GM12878 (cell line): ENCODE results near the gene DDRGK1. TPM values are rescaled to one million over a fixed set of nuclear protein-coding genes. Genes with fewer than 3 reads are reported as not detected.

Experiments used
- ATAC-seq: fragments of 200-7000 bp; cut with Tn5 transposase; 3 replicates; pipeline ENCODE4 v1.9.1; 2020; ENCODE audit warnings: mild to moderate bottlenecking, moderate library complexity
- BruUV-seq: library from RNA; stranded (reverse); fragments of 400-500 nt; replicated peaks from 2 replicates; lab custom pipeline; 2021; lab: Mats Ljungman, UMichigan
- CTCF ChIA-PET: fragments of 300-600 bp; sonication (Branson Sonifier 250); formaldehyde crosslinking; extraction: SDS; loops from one replicate; lab custom pipeline; 2021; ENCODE audit warnings: inconsistent platforms; lab: Yijun Ruan, JAX
- POLR2A ChIA-PET: fragments of 350-600 bp; formaldehyde crosslinking; extraction: SDS; loops from one replicate; lab custom pipeline; 2021; ENCODE audit warnings: inconsistent platforms; lab: Charles Lee
- RAD21 ChIA-PET: fragments of 300-600 bp; sonication (Branson Sonifier 250); formaldehyde crosslinking; loops from one replicate; lab custom pipeline; 2023; ENCODE audit warnings: antibody characterized with exemption; ENCODE audit not compliant: unreplicated experiment; lab: Charles Lee
- SMC1A ChIA-PET: fragments of 300-600 bp; sonication (Branson Sonifier 250); formaldehyde crosslinking; loops from one replicate; lab custom pipeline; 2023; ENCODE audit not compliant: unreplicated experiment, uncharacterized antibody; lab: Charles Lee
- DNase-seq: peaks from one replicate; pipeline ENCODE4 v3.0.0-alpha.2; 2011; ENCODE audit warnings: low read depth, low spot score
- FAIRE-seq: peaks from 3 replicates; lab custom pipeline; 2011; peaks lifted over from hg19 to GRCh38; lab: Jason Lieb, UNC
- H2AFZ ChIP-seq: 2 replicates; pipeline ENCODE4 v1.6.0; 2011; ENCODE audit warnings: low read depth, low read length, control low read depth; ENCODE audit not compliant: control insufficient read depth
- H3K27ac ChIP-seq: 2 replicates; pipeline ENCODE4 v1.5.1; 2011; ENCODE audit warnings: control low read depth; ENCODE audit not compliant: control insufficient read depth, insufficient read depth
- H3K27me3 ChIP-seq, 2 experiments: replicated peaks in 1 of 2; 2 replicates each; pipeline versions ENCODE4 v1.6.0 to v1.6.1; 2011; ENCODE audit warnings: low read length in 1 of 2; ENCODE audit not compliant: control insufficient read depth in 2 of 2, insufficient read depth in 2 of 2
- H3K36me3 ChIP-seq, 2 experiments: 2 replicates each; pipeline ENCODE4 v1.5.1; 2011; ENCODE audit warnings: low read length in 1 of 2; ENCODE audit not compliant: control insufficient read depth in 2 of 2, insufficient read depth in 2 of 2
- H3K4me1 ChIP-seq: 2 replicates; pipeline ENCODE4 v1.6.1; 2011; ENCODE audit warnings: mild to moderate bottlenecking, low read length, moderate library complexity, mixed read lengths; ENCODE audit not compliant: control insufficient read depth, insufficient read depth
- H3K4me2 ChIP-seq: 2 replicates; pipeline ENCODE4 v1.6.0; 2011; ENCODE audit warnings: control low read depth; ENCODE audit not compliant: control insufficient read depth, insufficient read depth
- H3K4me3 ChIP-seq: fragments of 200-600 bp; sonication (generic); 2 replicates; pipeline ENCODE4 v1.5.1; 2016
- H3K79me2 ChIP-seq: 2 replicates; pipeline ENCODE4 v1.6.0; 2011; ENCODE audit warnings: low read length; ENCODE audit not compliant: control insufficient read depth, insufficient read depth
- H3K9ac ChIP-seq: 2 replicates; pipeline ENCODE4 v1.8.0; 2011; ENCODE audit warnings: low read length, control low read depth, mixed read lengths; ENCODE audit not compliant: control insufficient read depth, insufficient read depth
- H3K9me3 ChIP-seq: replicated peaks from 3 replicates; pipeline ENCODE4 v1.5.1; 2011; ENCODE audit warnings: mild to moderate bottlenecking, low read length; ENCODE audit not compliant: control insufficient read depth, insufficient read depth
- H4K20me1 ChIP-seq: 2 replicates; pipeline ENCODE4 v1.6.0; 2011; ENCODE audit not compliant: control insufficient read depth, insufficient read depth
- BCL11A ChIP-seq: IDR thresholded peaks from 2 replicates; pipeline ENCODE4 v1.6.1; 2011; ENCODE audit warnings: low read depth, low read length
- BRCA1 ChIP-seq: IDR thresholded peaks from 2 replicates; pipeline ENCODE4 v1.6.1; 2011; ENCODE audit warnings: low read depth, low read length, improper control_type of control experiment
- DPF2 ChIP-seq: fragments of 450-650 bp; IDR thresholded peaks from 2 replicates; pipeline ENCODE4 v1.6.1; 2017; ENCODE audit warnings: mild to moderate bottlenecking
- GATAD2B ChIP-seq: fragments of 450-650 bp; conservative IDR thresholded peaks from 2 replicates; pipeline ENCODE4 v1.6.1; 2017; ENCODE audit warnings: low read depth, mild to moderate bottlenecking, moderate library complexity
- NFYA ChIP-seq: IDR thresholded peaks from 2 replicates; pipeline ENCODE4 v1.6.1; 2011; ENCODE audit warnings: low read depth, mild to moderate bottlenecking, low read length, improper control_type of control experiment, borderline replicate concordance
- NR2C1 ChIP-seq: fragments of 450-650 bp; IDR thresholded peaks from 2 replicates; pipeline ENCODE4 v1.6.1; 2017; ENCODE audit warnings: antibody characterized with exemption, mild to moderate bottlenecking, moderate library complexity
- SREBF2 ChIP-seq: IDR thresholded peaks from 2 replicates; pipeline ENCODE4 v1.6.1; 2012; ENCODE audit warnings: mild to moderate bottlenecking, low read length
- SUZ12 ChIP-seq: fragments of 200-600 bp; sonication (generic); IDR thresholded peaks from one replicate; pipeline ENCODE4 v1.6.1; 2018; ENCODE audit warnings: antibody characterized with exemption, mild to moderate bottlenecking; ENCODE audit not compliant: unreplicated experiment
- ZBED1 ChIP-seq: IDR thresholded peaks from 2 replicates; pipeline ENCODE4 v1.6.1; 2016; ENCODE audit warnings: borderline replicate concordance
- WGBS: methylation state at CpG from one replicate; pipeline ENCODE4 v1.1.6; 2016; ENCODE audit warnings: low lambda C conversion rate; ENCODE audit not compliant: insufficient replicate concordance, insufficient coverage; ENCODE audit errors: missing lambda C conversion rate; 5-methylcytosine and 5-hydroxymethylcytosine counted together
- in situ Hi-C: fragments of 300-500 bp; cut with MboI; formaldehyde crosslinking; loops from 9 replicates; pipeline ENCODE4 v1.14.3; 2018; ENCODE audit warnings: mixed read lengths
- intact Hi-C: fragments of 100-400 bp; cut with micrococcal nuclease; formaldehyde crosslinking; loops from one replicate; pipeline ENCODE4 v1.14.2; 2022; ENCODE audit not compliant: unreplicated experiment
- polyA plus RNA-seq, 11 experiments: library from polyadenylated mRNA; depleted of rRNA in 4 of 11; unstranded in 6 of 11; stranded (reverse) in 5 of 11; fragments of >200 nt; fragmentation: Nextera tagmentation in 4 of 11; fragmentation: Illumina TruSeq in 1 of 11; extraction: Ambion mirVana in 4 of 11; extraction: Trizol in 1 of 11; gene quantifications; 1 replicate in 1 of 11; 2 replicates in 10 of 11; pipeline versions ENCODE4 v1.2.1 to v1.2.3, GENCODE V29; 2011 to 2016; ENCODE audit warnings: inconsistent platforms in 2 of 11, missing spikeins in 2 of 11, low read depth in 1 of 11
- total RNA-seq, 4 experiments: library from RNA; depleted of rRNA in 3 of 4; stranded (reverse); fragments of >200 nt in 3 of 4; fragmentation: Illumina TruSeq in 1 of 4; extraction: Trizol in 1 of 4; gene quantifications; 2 replicates each; pipeline versions ENCODE4 v1.2.1 to v1.2.3, GENCODE V29; 2013 to 2021
- TF ChIP-seq, protein P1 (sequence below): fragments of 450-650 bp; IDR thresholded peaks from 2 replicates; pipeline ENCODE4 v1.6.1; 2017; ENCODE audit warnings: low read depth, mild to moderate bottlenecking, moderate library complexity

The DDRGK1 gene
- total and polyA plus RNA-seq, 10 of the 15 experiments (the other 5 are each of a cell fraction or from before 2014, with no cell fraction given), result 4.0 to 55.2 (median 39.7) TPM

DNA sequence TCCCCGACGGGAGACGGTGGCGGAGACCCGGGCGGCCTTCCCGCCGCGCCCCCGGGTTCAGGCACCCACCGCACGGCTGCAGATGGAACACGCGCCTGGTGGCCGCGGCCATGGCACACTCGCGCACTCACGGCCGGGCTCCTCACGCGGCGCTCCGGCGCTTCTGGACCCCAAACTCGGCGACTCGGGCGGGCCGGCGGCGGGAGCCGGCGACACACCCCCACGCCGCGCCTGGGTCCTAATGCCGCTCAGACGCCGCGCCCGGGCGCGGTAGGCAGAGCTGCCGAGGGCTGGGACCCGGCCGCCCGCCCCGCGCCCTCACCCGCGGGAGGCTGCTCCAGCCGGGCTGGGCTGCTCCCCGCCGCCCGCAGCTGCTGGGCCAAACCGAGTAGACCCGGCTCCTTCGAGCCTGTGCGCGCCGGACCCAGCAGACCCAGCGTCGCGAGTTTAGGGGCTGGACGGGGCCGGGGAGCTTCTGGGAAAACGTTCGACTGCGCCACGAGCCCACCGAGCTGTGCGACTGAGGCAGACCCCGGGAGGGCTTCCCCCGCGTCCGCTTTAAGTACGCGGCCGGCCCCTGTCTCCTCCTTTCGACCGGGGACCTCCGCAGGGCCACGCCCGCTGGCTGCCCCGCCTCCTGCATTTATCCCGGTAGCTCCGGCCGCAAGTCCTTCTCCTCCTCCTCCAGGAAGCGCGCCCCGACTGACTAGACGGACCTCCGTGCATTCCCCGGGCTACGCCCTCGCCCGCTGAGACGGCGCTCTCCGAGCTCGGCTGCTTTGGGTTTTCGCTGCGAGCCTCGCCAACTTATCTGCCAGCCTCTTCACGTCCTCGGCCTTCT lies 34.8 kb upstream of the DDRGK1 start, which contains the start of gene SLC4A11 (continued):
- TF ChIP-seq GATAD2B (peak; percentile 42; the same call in 1 of the 2 replicates), DPF2 (peak; percentile 56; the same call in 1 of the 2 replicates)

DNA sequence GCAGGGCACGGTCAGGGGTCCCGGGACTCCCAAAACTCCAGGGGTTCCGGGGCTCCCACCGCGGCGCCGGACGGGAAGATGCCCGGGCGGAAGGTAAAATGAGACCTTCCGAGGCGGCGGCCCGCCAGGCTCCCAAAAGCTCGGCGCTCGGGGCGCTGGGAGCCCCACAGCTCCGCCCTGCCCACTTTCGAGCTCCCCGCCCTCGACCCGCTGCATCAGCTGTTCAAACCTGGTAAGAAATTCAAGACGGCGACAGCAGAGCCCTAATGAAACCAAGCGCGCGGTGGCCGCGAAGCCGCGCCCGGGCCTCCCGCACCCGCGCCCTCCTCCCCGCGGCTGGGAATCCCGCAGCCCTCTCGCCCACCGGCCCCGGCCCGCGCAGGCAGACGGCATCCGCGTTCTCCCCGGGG lies 34.1 kb upstream of the DDRGK1 start:
- POLR2A ChIA-PET, result no interaction called here
- Histone ChIP-seq H3K9ac (no peak overlapping the region; the same call in 1 of the 2 replicates), H3K4me3 (peak overlapping the region; percentile 75), H3K4me2 (peak overlapping the region; percentile 83), H3K79me2 (no peaks in the 10 kb centered on the region), H3K9me3 (no peaks in the 10 kb centered on the region), H3K36me3 (no peaks in the 10 kb centered on the region), H2AFZ (peak overlapping the region; percentile 87), H3K4me1 (peaks cover 7% of the 10 kb centered on the region), H3K27me3 (peaks cover 6 to 19% of the 10 kb centered on the region in 2 experiments), H3K27ac (no peak overlapping the region), H4K20me1 (no peaks in the 10 kb centered on the region)
- FAIRE-seq (no peak), DNase-seq (no peak), ATAC-seq (peak; percentile 71)
- no TSS peak for BruUV-seq
- RAD21 ChIA-PET, result no interaction called here
- intact Hi-C loops (no loop called here), in situ Hi-C loops (no loop called here)
- TF ChIP-seq BRCA1, result no peak
- TF ChIP-seq ZBED1, result no peak
- TF ChIP-seq NFYA, result no peak
- TF ChIP-seq SUZ12, result no peak
- no peak for TF ChIP-seq BCL11A
- no peak for TF ChIP-seq SREBF2
- no peak for TF ChIP-seq NR2C1
- TF ChIP-seq, protein P1, sequence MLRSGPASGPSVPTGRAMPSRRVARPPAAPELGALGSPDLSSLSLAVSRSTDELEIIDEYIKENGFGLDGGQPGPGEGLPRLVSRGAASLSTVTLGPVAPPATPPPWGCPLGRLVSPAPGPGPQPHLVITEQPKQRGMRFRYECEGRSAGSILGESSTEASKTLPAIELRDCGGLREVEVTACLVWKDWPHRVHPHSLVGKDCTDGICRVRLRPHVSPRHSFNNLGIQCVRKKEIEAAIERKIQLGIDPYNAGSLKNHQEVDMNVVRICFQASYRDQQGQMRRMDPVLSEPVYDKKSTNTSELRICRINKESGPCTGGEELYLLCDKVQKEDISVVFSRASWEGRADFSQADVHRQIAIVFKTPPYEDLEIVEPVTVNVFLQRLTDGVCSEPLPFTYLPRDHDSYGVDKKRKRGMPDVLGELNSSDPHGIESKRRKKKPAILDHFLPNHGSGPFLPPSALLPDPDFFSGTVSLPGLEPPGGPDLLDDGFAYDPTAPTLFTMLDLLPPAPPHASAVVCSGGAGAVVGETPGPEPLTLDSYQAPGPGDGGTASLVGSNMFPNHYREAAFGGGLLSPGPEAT, result no peak
- WGBS, result 2% methylated on average over 35 of the region's 48 CpGs
- CTCF ChIA-PET, result no interaction called here
- SMC1A ChIA-PET, result interaction anchor here (0.5 kb wide), 1 partner anchor 81 kb away, joined by 3 read pairs; no protein-coding TSS in a partner anchor
